HFF-Myc (cell line): ENCODE results near the gene KCNQ5.

Experiments used
- DNase-seq: peaks from one replicate; pipeline ENCODE4 v3.0.0-alpha.2; 2011; ENCODE audit warnings: low read depth; ENCODE audit errors: extremely low read depth
- H3K4me3 ChIP-seq: replicated peaks from 2 replicates; pipeline ENCODE4 v1.5.1; 2011; ENCODE audit warnings: low read depth, mild to moderate bottlenecking, control low read depth, low read length
- TF ChIP-seq, protein P1 (sequence below): IDR thresholded peaks from 2 replicates; pipeline ENCODE4 v1.5.1; 2012; ENCODE audit warnings: mild to moderate bottlenecking, low read depth, low read length, control low read depth; ENCODE audit errors: missing control alignments

KCNQ5 gene

DNA sequence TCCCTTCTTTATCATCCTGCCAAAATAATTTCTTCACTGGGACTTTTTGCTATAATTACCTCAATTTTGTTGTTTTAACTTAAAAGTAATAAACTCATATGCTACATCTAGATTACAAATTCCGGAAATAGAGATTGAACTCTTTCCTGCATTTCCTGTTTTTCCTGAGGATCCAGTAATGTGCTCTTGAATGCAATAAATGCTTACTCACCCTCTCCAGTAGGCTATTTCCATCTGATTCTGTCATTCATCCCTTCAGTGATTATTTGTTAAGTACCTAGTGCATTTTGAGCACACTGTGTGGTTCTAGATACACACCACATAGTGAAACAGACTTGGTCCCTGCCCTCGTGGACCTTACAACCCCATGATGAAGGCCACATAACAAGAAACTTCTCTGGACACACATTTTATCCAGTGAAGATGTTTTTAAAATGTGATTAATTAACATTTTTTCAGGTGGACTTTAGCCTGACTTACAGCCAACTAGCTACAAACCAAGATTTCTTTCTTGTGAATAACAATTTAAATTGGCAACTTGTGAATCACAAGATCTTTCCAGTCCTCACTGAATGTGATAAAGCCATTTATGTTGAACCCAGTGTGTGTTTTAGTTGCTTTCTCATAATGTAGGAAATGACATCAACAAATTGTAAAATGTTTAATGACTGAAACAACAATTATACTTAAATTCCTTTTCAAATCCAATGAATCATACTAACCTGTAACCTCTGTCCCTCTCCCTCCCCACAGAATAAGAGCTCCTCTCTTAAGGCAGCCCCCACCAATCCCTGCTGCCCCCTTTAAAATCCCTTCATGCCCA lies 331.2 kb downstream of the KCNQ5 start:
- H3K4me3 ChIP-seq: no peak overlapping the region
- TF ChIP-seq, protein P1, sequence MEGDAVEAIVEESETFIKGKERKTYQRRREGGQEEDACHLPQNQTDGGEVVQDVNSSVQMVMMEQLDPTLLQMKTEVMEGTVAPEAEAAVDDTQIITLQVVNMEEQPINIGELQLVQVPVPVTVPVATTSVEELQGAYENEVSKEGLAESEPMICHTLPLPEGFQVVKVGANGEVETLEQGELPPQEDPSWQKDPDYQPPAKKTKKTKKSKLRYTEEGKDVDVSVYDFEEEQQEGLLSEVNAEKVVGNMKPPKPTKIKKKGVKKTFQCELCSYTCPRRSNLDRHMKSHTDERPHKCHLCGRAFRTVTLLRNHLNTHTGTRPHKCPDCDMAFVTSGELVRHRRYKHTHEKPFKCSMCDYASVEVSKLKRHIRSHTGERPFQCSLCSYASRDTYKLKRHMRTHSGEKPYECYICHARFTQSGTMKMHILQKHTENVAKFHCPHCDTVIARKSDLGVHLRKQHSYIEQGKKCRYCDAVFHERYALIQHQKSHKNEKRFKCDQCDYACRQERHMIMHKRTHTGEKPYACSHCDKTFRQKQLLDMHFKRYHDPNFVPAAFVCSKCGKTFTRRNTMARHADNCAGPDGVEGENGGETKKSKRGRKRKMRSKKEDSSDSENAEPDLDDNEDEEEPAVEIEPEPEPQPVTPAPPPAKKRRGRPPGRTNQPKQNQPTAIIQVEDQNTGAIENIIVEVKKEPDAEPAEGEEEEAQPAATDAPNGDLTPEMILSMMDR: no peak
- DNase-seq: no peak

DNA sequence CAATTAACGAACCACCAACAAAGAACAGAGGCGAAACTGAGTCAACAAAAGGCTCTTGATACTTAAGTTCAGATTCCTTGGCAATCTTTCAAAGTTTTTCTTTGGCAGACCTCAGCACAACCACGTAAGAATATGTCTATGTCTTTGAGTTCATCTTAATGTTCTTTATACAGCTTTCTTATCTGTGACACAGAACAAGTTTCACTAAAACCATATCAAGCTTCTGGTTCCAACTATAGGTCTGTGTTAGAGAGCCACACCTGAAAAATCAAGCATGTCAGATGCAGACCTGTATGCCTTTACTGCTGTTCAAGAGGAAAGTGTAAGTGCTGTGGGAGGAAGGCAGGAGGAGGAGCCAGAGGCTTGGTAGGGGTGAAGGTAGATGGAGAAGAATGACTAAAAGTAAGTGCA lies 332.1 kb downstream of the KCNQ5 start:
- DNase-seq: no peak
- H3K4me3 ChIP-seq: no peak overlapping the region
- TF ChIP-seq, protein P1: no peak

DNA sequence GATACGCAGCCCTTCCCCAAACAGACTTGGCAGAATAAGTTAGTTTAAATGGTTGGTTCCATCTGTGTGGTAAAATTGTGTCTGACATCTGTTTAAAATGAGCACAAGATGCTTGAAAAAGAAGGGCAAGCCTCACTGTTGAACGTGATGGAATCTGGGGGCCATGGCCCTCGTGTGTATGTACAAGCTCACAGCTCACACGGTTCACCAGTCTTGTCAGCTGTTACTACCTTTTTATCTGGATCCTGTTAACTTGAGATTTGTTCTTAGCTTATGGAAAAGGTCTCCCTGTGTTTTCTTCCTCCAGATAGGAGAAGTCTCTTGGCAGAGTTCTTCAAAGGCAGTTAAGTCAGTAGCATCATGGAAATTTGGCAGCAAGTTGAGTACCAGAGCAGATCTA lies 332.9 kb downstream of the KCNQ5 start:
- TF ChIP-seq, protein P1: no peak
- peak; percentile 55 for DNase-seq

DNA sequence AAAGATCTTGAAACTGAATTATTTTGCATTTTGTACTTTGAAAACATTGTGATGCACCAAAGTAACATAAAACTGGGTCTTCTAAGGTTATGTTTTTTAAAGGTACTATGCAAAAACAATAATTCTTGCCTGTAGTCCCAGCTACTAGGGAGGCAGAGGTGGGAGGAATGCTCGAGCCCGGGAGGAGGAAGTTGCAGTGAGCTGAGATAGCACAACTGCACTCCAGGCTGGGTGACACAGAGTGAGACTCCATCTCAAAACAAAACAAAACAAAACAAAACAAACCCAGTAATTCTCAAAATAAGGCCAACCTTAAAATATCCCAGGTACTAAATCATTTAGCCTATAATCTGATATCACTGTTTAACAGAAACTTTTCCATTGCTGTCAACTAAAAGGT lies 333.8 kb downstream of the KCNQ5 start:
- TF ChIP-seq, protein P1: no peak
- DNase-seq: no peak
- no peak overlapping the region for H3K4me3 ChIP-seq

More for the DNA sequence above, 332.9 kb downstream of the KCNQ5 start:
- H3K4me3 ChIP-seq: no peak overlapping the region

DNA sequence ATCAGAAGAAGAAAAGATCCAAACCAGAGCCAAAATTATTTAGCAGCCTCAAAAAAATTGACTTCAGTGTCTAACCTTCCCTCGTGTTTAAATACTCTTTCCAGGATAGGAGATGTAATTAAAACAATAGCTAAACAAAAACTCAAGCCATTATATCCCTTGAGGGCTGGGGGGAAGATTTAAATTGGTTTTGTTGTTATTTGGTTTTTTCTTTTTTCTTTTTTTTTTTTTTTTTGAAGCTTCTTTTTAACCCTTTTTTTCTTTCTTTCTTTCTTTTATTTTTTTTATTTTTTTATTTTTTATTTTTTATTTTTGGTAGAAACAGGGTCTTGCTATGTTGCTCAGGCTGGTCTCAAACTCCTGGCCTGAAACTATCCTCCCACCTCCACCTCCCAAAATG lies 334.4 kb downstream of the KCNQ5 start:
- TF ChIP-seq, protein P1: no peak
- DNase-seq: no peak
- no peak overlapping the region for H3K4me3 ChIP-seq

DNA sequence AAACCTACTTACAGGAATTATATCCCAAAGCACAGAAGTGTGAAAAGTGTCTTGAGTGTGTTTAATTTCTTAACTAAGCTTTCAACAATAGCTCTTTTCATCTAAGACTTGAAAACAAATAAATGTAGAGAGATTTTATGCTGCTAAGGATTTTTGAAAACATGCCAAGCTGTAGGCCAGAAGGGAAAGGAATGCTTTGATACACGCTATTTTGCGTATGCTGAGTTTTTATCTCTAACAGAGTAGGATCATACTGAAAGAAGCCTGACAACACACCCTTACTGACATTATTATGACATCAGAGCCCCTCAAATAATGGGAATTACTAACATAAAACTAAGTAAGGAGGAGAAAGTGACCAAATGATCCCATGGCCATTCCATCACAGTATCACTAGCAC lies 338.0 kb downstream of the KCNQ5 start:
- no peak for DNase-seq
- no peak overlapping the region for H3K4me3 ChIP-seq
- TF ChIP-seq, protein P1: no peak

DNA sequence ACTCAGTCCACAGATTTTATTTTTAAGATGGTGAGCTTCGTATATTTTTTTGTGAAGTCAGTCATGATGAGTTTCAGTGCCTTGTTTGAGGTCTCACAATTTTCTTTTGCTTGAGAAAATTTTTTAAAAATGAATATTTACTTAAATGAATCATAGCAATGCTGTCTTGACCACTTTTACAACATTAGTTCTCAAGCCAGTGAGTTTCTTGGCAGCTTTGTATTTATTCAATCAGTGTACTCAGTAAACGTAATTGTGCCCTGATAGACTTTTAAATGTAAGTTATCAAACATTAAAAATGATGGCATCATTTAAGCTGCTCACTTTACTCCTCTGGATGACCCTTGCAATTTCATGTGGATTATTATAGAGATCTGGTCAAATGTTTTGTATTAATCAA lies 342.1 kb downstream of the KCNQ5 start:
- TF ChIP-seq, protein P1: no peak
- no peak overlapping the region for H3K4me3 ChIP-seq
- no peak for DNase-seq
